RWPE2 (cell line): Measurements from ENCODE around the gene AHDC1.
A peak's percentile ranks its signal among the peaks of the same experiment; 100 is the strongest.

Source experiments
- ATAC-seq: fragments of 200-7000 bp; cut with Tn5 transposase; 3 replicates; pipeline ENCODE4 v1.9.1; 2021; ENCODE audit warnings: low read depth
- DNase-seq: peaks from one replicate; pipeline ENCODE4 v3.0.0-alpha.2; 2020; ENCODE audit warnings: low spot score
- H3K27ac ChIP-seq: fragments of 450-650 bp; 2 replicates; pipeline ENCODE4 v1.5.1; 2017; ENCODE audit warnings: mild to moderate bottlenecking; ENCODE audit not compliant: poor library complexity, severe bottlenecking
- H3K27me3 ChIP-seq: fragments of 250-450 bp; sonication (Bioruptor Pico); 2 replicates; pipeline ENCODE4 v1.5.1; 2021; ENCODE audit warnings: mild to moderate bottlenecking, moderate library complexity; ENCODE audit not compliant: insufficient read depth, poor library complexity, severe bottlenecking
- H3K36me3 ChIP-seq: fragments of 250-450 bp; sonication (Bioruptor Pico); 2 replicates; pipeline ENCODE4 v1.5.1; 2020; ENCODE audit warnings: low read depth, mild to moderate bottlenecking, moderate library complexity
- H3K4me1 ChIP-seq: fragments of 250-450 bp; sonication (Bioruptor Pico); 2 replicates; pipeline ENCODE4 v1.5.1; 2021; ENCODE audit warnings: mild to moderate bottlenecking, moderate library complexity; ENCODE audit not compliant: insufficient read depth, poor library complexity, severe bottlenecking
- H3K4me3 ChIP-seq: fragments of 250-450 bp; sonication (Bioruptor Pico); 2 replicates; pipeline ENCODE4 v1.5.1; 2021; ENCODE audit warnings: mild to moderate bottlenecking, moderate library complexity; ENCODE audit not compliant: severe bottlenecking
- H3K9me3 ChIP-seq: fragments of 250-450 bp; sonication (Bioruptor Pico); 2 replicates; pipeline ENCODE4 v1.5.1; 2021; ENCODE audit warnings: mild to moderate bottlenecking, moderate library complexity; ENCODE audit not compliant: severe bottlenecking
- TF ChIP-seq, protein P1 (sequence below): fragments of 450-650 bp; IDR thresholded peaks from one replicate; pipeline ENCODE4 v1.5.1; 2017; ENCODE audit warnings: mild to moderate bottlenecking, moderate library complexity; ENCODE audit not compliant: poor library complexity, severe bottlenecking

The AHDC1 gene

GRCh38 chr1:27547220-27548116 lies 56.5 kb downstream of the AHDC1 start:
- H3K27ac ChIP-seq, result peak overlapping the region; percentile 99
- no peak overlapping the region for H3K4me3 ChIP-seq
- H3K36me3 ChIP-seq, result peaks cover 53% of the 10 kb centered on the region
- H3K27me3 ChIP-seq, result no peaks in the 10 kb centered on the region
- no peaks in the 10 kb centered on the region for H3K9me3 ChIP-seq
- TF ChIP-seq, protein P1, sequence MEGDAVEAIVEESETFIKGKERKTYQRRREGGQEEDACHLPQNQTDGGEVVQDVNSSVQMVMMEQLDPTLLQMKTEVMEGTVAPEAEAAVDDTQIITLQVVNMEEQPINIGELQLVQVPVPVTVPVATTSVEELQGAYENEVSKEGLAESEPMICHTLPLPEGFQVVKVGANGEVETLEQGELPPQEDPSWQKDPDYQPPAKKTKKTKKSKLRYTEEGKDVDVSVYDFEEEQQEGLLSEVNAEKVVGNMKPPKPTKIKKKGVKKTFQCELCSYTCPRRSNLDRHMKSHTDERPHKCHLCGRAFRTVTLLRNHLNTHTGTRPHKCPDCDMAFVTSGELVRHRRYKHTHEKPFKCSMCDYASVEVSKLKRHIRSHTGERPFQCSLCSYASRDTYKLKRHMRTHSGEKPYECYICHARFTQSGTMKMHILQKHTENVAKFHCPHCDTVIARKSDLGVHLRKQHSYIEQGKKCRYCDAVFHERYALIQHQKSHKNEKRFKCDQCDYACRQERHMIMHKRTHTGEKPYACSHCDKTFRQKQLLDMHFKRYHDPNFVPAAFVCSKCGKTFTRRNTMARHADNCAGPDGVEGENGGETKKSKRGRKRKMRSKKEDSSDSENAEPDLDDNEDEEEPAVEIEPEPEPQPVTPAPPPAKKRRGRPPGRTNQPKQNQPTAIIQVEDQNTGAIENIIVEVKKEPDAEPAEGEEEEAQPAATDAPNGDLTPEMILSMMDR, result no peak
- no peak for ATAC-seq
- DNase-seq, result no peak
- H3K4me1 ChIP-seq, result peaks cover 12% of the 10 kb centered on the region

DNA sequence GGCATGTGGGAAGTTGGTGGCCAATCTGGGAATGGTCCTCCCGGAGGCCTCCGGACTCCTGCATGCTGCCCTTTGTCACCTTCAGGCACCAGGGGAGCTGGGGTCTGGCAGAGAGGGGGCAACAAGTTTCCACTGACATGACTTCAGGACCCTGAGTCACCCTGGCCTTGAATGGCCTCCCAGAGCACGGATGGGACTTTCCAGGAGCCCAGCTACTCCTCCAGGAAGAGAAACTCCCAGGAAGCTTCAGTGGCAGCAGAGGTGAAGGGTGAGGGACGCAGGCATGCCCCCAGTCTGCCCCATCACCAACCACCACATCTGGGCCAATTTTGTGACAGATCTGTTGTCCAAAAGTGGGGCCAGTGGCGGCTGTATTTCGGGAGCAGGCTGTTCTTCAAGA lies 58.1 kb downstream of the AHDC1 start:
- ATAC-seq (no peak), DNase-seq (no peak)
- H3K27ac ChIP-seq, result peak overlapping the region; percentile 99
- peaks cover 28% of the 10 kb centered on the region for H3K4me1 ChIP-seq
- no peaks in the 10 kb centered on the region for H3K27me3 ChIP-seq
- TF ChIP-seq, protein P1, result no peak
- H3K36me3 ChIP-seq, result peaks cover 43% of the 10 kb centered on the region
- no peaks in the 10 kb centered on the region for H3K9me3 ChIP-seq
- H3K4me3 ChIP-seq, result no peak overlapping the region

GRCh38 chr1:27545271-27545670 lies 58.7 kb downstream of the AHDC1 start:
- TF ChIP-seq, protein P1, result no peak
- no peak for DNase-seq
- Histone ChIP-seq H3K27me3 (no peaks in the 10 kb centered on the region), H3K9me3 (no peaks in the 10 kb centered on the region), H3K4me3 (no peak overlapping the region), H3K36me3 (peaks cover 37% of the 10 kb centered on the region), H3K27ac (peak overlapping the region; percentile 99), H3K4me1 (peaks cover 34% of the 10 kb centered on the region)
- ATAC-seq, result no peak

DNA sequence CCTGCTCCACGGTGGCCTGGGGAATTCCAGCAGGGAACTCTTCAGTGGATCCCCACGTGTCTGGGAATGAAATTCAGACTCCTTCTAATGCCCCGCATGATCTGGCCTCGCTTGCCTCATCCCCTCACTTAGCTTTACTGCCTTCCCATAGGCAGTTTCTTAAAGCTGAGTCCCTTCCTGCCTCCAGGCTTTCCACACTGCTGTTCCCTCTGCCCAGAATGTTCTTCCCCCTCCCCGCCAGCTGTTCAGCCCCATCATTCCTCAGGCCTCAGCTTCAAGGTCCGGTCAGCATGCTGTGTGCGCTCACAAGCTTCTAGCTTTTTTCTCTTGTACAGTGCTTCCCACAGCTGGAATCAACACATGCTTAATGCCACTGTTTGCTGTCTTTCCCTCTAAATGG lies 59.1 kb downstream of the AHDC1 start:
- Histone ChIP-seq H3K9me3 (no peaks in the 10 kb centered on the region), H3K36me3 (peaks cover 34% of the 10 kb centered on the region), H3K27me3 (no peaks in the 10 kb centered on the region), H3K4me1 (peaks cover 38% of the 10 kb centered on the region), H3K4me3 (no peak overlapping the region), H3K27ac (peak overlapping the region; percentile 99)
- ATAC-seq, result no peak
- TF ChIP-seq, protein P1, result no peak
- DNase-seq, result no peak

- H3K4me3 ChIP-seq, result no peak overlapping the region
- no peaks in the 10 kb centered on the region for H3K27me3 ChIP-seq
- peaks cover 54% of the 10 kb centered on the region for H3K4me1 ChIP-seq
- DNase-seq (no peak), ATAC-seq (no peak)
- no peaks in the 10 kb centered on the region for H3K9me3 ChIP-seq
- TF ChIP-seq, protein P1, result no peak
- H3K27ac ChIP-seq, result peak overlapping the region; percentile 99
- peaks cover 37% of the 10 kb centered on the region for H3K36me3 ChIP-seq
Observed at GRCh38 chr1:27543284-27543683, 60.7 kb downstream of the AHDC1 start.
